ENCODE results near the gene GATA5.

DNA sequence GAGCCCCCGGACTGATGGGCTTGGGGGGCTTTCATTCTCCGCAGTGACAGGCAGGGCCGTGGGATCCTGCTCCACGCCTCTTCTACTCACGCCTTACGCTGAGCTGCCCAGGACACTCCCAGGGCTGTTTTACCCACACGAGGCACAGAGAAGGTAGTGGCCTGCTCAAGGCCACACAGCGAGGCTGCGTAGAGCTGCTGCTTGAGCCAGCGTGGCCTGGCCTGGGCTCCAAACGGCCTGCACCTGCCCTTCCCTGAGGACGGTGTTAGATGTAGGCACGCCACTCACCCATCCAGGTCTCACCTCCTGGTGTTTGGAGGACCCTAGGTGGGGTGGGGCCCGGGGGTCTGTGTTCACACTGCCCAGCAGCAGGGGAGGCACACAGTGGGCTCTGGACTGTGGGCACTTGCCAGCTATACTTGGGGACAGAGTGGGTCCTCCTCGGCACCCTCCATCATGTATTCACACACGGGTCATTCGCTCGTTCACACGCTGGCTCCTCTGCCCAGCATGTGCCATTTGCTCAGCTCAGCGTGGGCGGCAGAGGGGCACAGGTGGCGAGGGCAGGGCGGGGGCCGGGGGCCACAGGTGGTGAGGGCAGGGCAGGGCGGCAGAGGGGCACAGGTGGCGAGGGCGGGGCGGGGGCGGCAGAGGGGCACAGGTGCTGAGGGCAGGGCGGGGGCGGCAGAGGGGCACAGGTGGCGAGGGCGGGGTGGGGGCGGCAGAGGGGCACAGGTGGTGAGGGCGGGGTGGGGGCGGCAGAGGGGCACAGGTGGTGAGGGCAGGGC lies 30.0 kb downstream of the GATA5 start:
- no peak for TF ChIP-seq POLR2A (IDR thresholded peaks at IDR 0.05)
- TF ChIP-seq CTCF (IDR thresholded peaks at IDR 0.05 in 8 of 11, conservative IDR thresholded peaks at IDR 0.05 in 3 of 11): no peak
- TF ChIP-seq POLR2AphosphoS5 (IDR thresholded peaks at IDR 0.05): no peak

Data from spleen (tissue), 7 donors.